MM.1S (cell line): ENCODE measurements around the gene BRD3.

Source experiments
- EZH2 ChIP-seq: fragments of 300-600 bp; sonication (generic); optimal IDR thresholded peaks from 2 replicates; pipeline ENCODE3; 2017; ENCODE audit warnings: low read depth, mild to moderate bottlenecking, antibody characterized with exemption, low read length, mixed read lengths
- EZH2phosphoT487 ChIP-seq: fragments of 300-600 bp; sonication (generic); IDR thresholded peaks from 2 replicates; pipeline ENCODE4 v1.6.1; 2018; ENCODE audit warnings: antibody characterized with exemption, low read length
- TF ChIP-seq, protein P1 (sequence below): fragments of 300-600 bp; sonication (generic); IDR thresholded peaks from 2 replicates; pipeline ENCODE4 v1.5.1; 2016; ENCODE audit warnings: antibody characterized with exemption, low read length, mixed read lengths

- TF ChIP-seq, protein P1, sequence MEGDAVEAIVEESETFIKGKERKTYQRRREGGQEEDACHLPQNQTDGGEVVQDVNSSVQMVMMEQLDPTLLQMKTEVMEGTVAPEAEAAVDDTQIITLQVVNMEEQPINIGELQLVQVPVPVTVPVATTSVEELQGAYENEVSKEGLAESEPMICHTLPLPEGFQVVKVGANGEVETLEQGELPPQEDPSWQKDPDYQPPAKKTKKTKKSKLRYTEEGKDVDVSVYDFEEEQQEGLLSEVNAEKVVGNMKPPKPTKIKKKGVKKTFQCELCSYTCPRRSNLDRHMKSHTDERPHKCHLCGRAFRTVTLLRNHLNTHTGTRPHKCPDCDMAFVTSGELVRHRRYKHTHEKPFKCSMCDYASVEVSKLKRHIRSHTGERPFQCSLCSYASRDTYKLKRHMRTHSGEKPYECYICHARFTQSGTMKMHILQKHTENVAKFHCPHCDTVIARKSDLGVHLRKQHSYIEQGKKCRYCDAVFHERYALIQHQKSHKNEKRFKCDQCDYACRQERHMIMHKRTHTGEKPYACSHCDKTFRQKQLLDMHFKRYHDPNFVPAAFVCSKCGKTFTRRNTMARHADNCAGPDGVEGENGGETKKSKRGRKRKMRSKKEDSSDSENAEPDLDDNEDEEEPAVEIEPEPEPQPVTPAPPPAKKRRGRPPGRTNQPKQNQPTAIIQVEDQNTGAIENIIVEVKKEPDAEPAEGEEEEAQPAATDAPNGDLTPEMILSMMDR: no peak
- TF ChIP-seq EZH2 (no peak), EZH2phosphoT487 (no peak)
These were observed 20.4 kb upstream of the BRD3 start for GRCh38 chr9:134088063-134088725.
